ENCODE results near the gene TULP4.

- TF ChIP-seq USF2 (IDR thresholded peaks at IDR 0.05) (no peak), CTCF (IDR thresholded peaks at IDR 0.05) (no peak), HMGXB4 (CRISPR knock-in tag; IDR thresholded peaks at IDR 0.05; ENCODE audit: borderline replicate concordance) (no peak)
Measured at GRCh38 chr6:158460602-158461169, 148.4 kb downstream of the TULP4 start.
